Stimulated activated CD4-positive, alpha-beta T cell treated with anti-CD3 and anti-CD28 coated beads, Interleukin-15, amount 100 ng/mL, for 48 hours (primary cell): ENCODE measurements around the gene DNAI4.
"Not testable (repeated sequence)": the region's sequence is repeated elsewhere in the genome, so short reads cannot be mapped to it uniquely, and the experiment has no call there.

ENCODE experiments used
- DNase-seq, 2 donors: peaks; one replicate each; pipeline ENCODE4 v3.0.0-alpha.2; 2020; ENCODE audit warnings: low read depth in 2 of 2

DNAI4 gene

GRCh38 chr1:66831529-66832239 lies 93.0 kb downstream of the DNAI4 start:
- no peak for DNase-seq

- DNase-seq = no peak
Measured at GRCh38 chr1:66824771-66825170, 99.9 kb downstream of the DNAI4 start.

GRCh38 chr1:66809736-66810326 lies 114.8 kb downstream of the DNAI4 start:
- no peak for DNase-seq

- DNase-seq = no peak
Measured at GRCh38 chr1:66809245-66809644, 115.4 kb downstream of the DNAI4 start.

- not testable (repeated sequence) for DNase-seq
Measured at GRCh38 chr1:66795839-66796238, 128.8 kb downstream of the DNAI4 start.

GRCh38 chr1:66791621-66792610 lies 132.7 kb downstream of the DNAI4 start:
- DNase-seq = no peak

- DNase-seq = peak; percentile 16 to 47
Measured at GRCh38 chr1:66788231-66788939, 136.3 kb downstream of the DNAI4 start.

GRCh38 chr1:66787641-66788040 lies 137.0 kb downstream of the DNAI4 start:
- no peak for DNase-seq

- not testable (repeated sequence) for DNase-seq
Measured at GRCh38 chr1:66785800-66786199, 138.9 kb downstream of the DNAI4 start.

GRCh38 chr1:66779475-66780078 lies 145.1 kb downstream of the DNAI4 start:
- DNase-seq = no peak

GRCh38 chr1:66778969-66779368 lies 145.7 kb downstream of the DNAI4 start:
- DNase-seq = no peak

- DNase-seq = no peak
Measured at GRCh38 chr1:66778266-66778665, 146.4 kb downstream of the DNAI4 start.

- DNase-seq = no peak
Measured at GRCh38 chr1:66777831-66778230, 146.8 kb downstream of the DNAI4 start.

GRCh38 chr1:66775646-66776045 lies 149.0 kb downstream of the DNAI4 start:
- no peak for DNase-seq

- no peak for DNase-seq
Measured at GRCh38 chr1:66774438-66774837, 150.2 kb downstream of the DNAI4 start.

- no peak for DNase-seq
Measured at GRCh38 chr1:66773227-66773626, 151.4 kb downstream of the DNAI4 start.

- no peak for DNase-seq
Measured at GRCh38 chr1:66770694-66771093, 154.0 kb downstream of the DNAI4 start.

- no peak for DNase-seq
Measured at GRCh38 chr1:66770240-66770639, 154.4 kb downstream of the DNAI4 start.

GRCh38 chr1:66769512-66770229 lies 155.0 kb downstream of the DNAI4 start:
- DNase-seq = no peak

- no peak for DNase-seq
Measured at GRCh38 chr1:66768965-66769364, 155.7 kb downstream of the DNAI4 start.

- DNase-seq = no peak
Measured at GRCh38 chr1:66767626-66768025, 157.0 kb downstream of the DNAI4 start.
